Hepatocyte (in vitro differentiated cells): ENCODE results near the gene MRPL10.

Experiments
- CTCF ChIP-seq: fragments of 200-600 bp; sonication (generic); IDR thresholded peaks from 2 replicates; pipeline ENCODE4 v1.5.1; 2016; ENCODE audit warnings: antibody characterized with exemption, mild to moderate bottlenecking; ENCODE audit not compliant: poor library complexity
- EZH2 ChIP-seq: fragments of 200-600 bp; sonication (generic); IDR thresholded peaks from 2 replicates; pipeline ENCODE4 v1.6.1; 2016; ENCODE audit warnings: antibody characterized with exemption, mild to moderate bottlenecking, borderline replicate concordance

GRCh38 chr17:47813512-47814031 lies 17.8 kb downstream of the MRPL10 start:
- TF ChIP-seq CTCF (no peak), EZH2 (no peak)
